A549 (cell line): Measurements from ENCODE around the gene TMEM131.

Experiments
- BHLHE40 ChIP-seq: IDR thresholded peaks from 2 replicates; pipeline ENCODE4 v1.6.1; 2012; ENCODE audit warnings: low read depth, low read length, inconsistent platforms
- CEBPB ChIP-seq, 2 experiments: fragments of >200 bp in 1 of 2; sonication (Bioruptor Twin) in 1 of 2; formaldehyde crosslinking in 1 of 2; IDR thresholded peaks; 2 replicates each; pipeline ENCODE4 v1.6.1; 2012 to 2016
- CTCF ChIP-seq: fragments of >200 bp; sonication (Bioruptor Twin); formaldehyde crosslinking; IDR thresholded peaks from 3 replicates; pipeline ENCODE4 v1.5.1; 2016
- EP300 ChIP-seq, 2 experiments: fragments of >200 bp; sonication (Bioruptor Twin); formaldehyde crosslinking; IDR thresholded peaks; 2 replicates in 1 of 2; 3 replicates in 1 of 2; pipeline ENCODE4 v1.6.1; 2016 to 2017
- FOSL2 ChIP-seq, 2 experiments: fragments of 450-650 bp in 1 of 2; fragments of >200 bp in 1 of 2; sonication (Bioruptor Twin) in 1 of 2; formaldehyde crosslinking; IDR thresholded peaks; 2 replicates each; pipeline versions ENCODE4 v1.5.0 to v1.6.1; 2016 to 2020; ENCODE audit warnings: mild to moderate bottlenecking in 1 of 2, moderate library complexity in 1 of 2
- HOXA7 ChIP-seq: fragments of 250-450 bp; sonication (Bioruptor Pico); IDR thresholded peaks from 2 replicates; pipeline ENCODE4 v1.5.0; 2020; ENCODE audit warnings: mild to moderate bottlenecking, moderate library complexity
- MYC ChIP-seq: IDR thresholded peaks from 2 replicates; pipeline ENCODE4 v1.6.1; 2012; ENCODE audit warnings: mild to moderate bottlenecking, inconsistent platforms, low read length, improper control_type of control experiment, borderline replicate concordance
- POLR2A ChIP-seq: IDR thresholded peaks from 2 replicates; pipeline ENCODE4 v1.6.1; 2012; ENCODE audit warnings: mild to moderate bottlenecking, low read length
- RAD21 ChIP-seq, 2 experiments: fragments of >200 bp in 1 of 2; sonication (Bioruptor Twin) in 1 of 2; formaldehyde crosslinking in 1 of 2; IDR thresholded peaks in 1 of 2; conservative IDR thresholded peaks in 1 of 2; 2 replicates in 1 of 2; 3 replicates in 1 of 2; pipeline ENCODE4 v1.6.1; 2012 to 2018; ENCODE audit warnings: inconsistent platforms in 1 of 2
- REST ChIP-seq: fragments of 200-600 bp; sonication (generic); IDR thresholded peaks from 2 replicates; pipeline ENCODE4 v1.6.1; 2016; ENCODE audit warnings: antibody characterized with exemption, mild to moderate bottlenecking, moderate library complexity
- ZC3H11A ChIP-seq: fragments of 450-650 bp; IDR thresholded peaks from 2 replicates; pipeline ENCODE4 v1.6.1; 2014; ENCODE audit warnings: antibody characterized with exemption, mild to moderate bottlenecking

GRCh38 chr2:97739893-97740245 lies 255.9 kb downstream of the TMEM131 start:
- TF ChIP-seq ZC3H11A (no peak), POLR2A (no peak), CTCF (no peak), MYC (no peak), FOSL2 (IDR thresholded peaks at IDR 0.05) (no peak), FOSL2 (CRISPR knock-in tag; IDR thresholded peaks at IDR 0.05) (no peak), RAD21 (conservative IDR thresholded peaks at IDR 0.05 in 1 of 2, IDR thresholded peaks at IDR 0.05 in 1 of 2) (no peak), REST (no peak), EP300 (IDR thresholded peaks at IDR 0.05) (no peak), HOXA7 (CRISPR knock-in tag) (no peak), CEBPB (IDR thresholded peaks at IDR 0.05) (no peak), BHLHE40 (no peak)
